Hepatocyte (in vitro differentiated cells): Measurements from ENCODE around the gene KIAA1755. TPM values are rescaled to one million over a fixed set of nuclear protein-coding genes. Genes with fewer than 3 reads are reported as not detected.

ENCODE experiments used
- DNase-seq: peaks from one replicate; pipeline ENCODE4 v3.0.0-alpha.2; 2016; ENCODE audit warnings: low spot score
- H2AFZ ChIP-seq: fragments of 200-600 bp; sonication (generic); 2 replicates; pipeline ENCODE4 v1.6.0; 2016; ENCODE audit warnings: antibody characterized with exemption, mild to moderate bottlenecking
- H3K27ac ChIP-seq: fragments of 200-600 bp; sonication (generic); 2 replicates; pipeline ENCODE4 v1.5.1; 2016; ENCODE audit warnings: mild to moderate bottlenecking
- H3K27me3 ChIP-seq: fragments of 200-600 bp; sonication (generic); 2 replicates; pipeline ENCODE4 v1.6.1; 2016
- H3K36me3 ChIP-seq: fragments of 200-600 bp; sonication (generic); replicated peaks from 2 replicates; pipeline ENCODE4 v1.5.1; 2016; ENCODE audit warnings: low read depth; ENCODE audit not compliant: insufficient read depth
- H3K4me1 ChIP-seq: fragments of 200-600 bp; sonication (generic); 2 replicates; pipeline ENCODE4 v1.5.1; 2016; ENCODE audit warnings: mild to moderate bottlenecking, moderate library complexity; ENCODE audit not compliant: insufficient read depth
- H3K4me2 ChIP-seq: fragments of 200-600 bp; sonication (generic); 2 replicates; pipeline ENCODE4 v1.6.0; 2016
- H3K4me3 ChIP-seq: fragments of 200-600 bp; sonication (generic); 2 replicates; pipeline ENCODE4 v1.5.1; 2016; ENCODE audit warnings: mild to moderate bottlenecking
- H3K79me2 ChIP-seq: fragments of 200-600 bp; sonication (generic); 2 replicates; pipeline ENCODE4 v1.6.0; 2017; ENCODE audit warnings: mild to moderate bottlenecking
- H3K9me2 ChIP-seq: fragments of 200-600 bp; sonication (generic); replicated peaks from 2 replicates; pipeline ENCODE4 v1.6.0; 2017; ENCODE audit warnings: mild to moderate bottlenecking; ENCODE audit not compliant: insufficient read depth
- H3K9me3 ChIP-seq: fragments of 200-600 bp; sonication (generic); 2 replicates; pipeline ENCODE4 v1.5.1; 2016; ENCODE audit warnings: low read depth, mild to moderate bottlenecking
- H4K20me1 ChIP-seq: fragments of 200-600 bp; sonication (generic); 2 replicates; pipeline ENCODE4 v1.6.0; 2016; ENCODE audit warnings: mild to moderate bottlenecking; ENCODE audit not compliant: insufficient read depth, poor library complexity, severe bottlenecking
- EZH2 ChIP-seq: fragments of 200-600 bp; sonication (generic); IDR thresholded peaks from 2 replicates; pipeline ENCODE4 v1.6.1; 2016; ENCODE audit warnings: antibody characterized with exemption, mild to moderate bottlenecking, borderline replicate concordance
- EZH2phosphoT487 ChIP-seq: fragments of 200-600 bp; sonication (generic); IDR thresholded peaks from one replicate; pipeline ENCODE4 v1.6.1; 2018; ENCODE audit warnings: antibody characterized with exemption, mild to moderate bottlenecking, low read depth, moderate library complexity; ENCODE audit not compliant: unreplicated experiment, severe bottlenecking
- WGBS: methylation state at CpG from one replicate; pipeline ENCODE4 v1.1.6; 2016; ENCODE audit warnings: low lambda C conversion rate; ENCODE audit errors: missing lambda C conversion rate; 5-methylcytosine and 5-hydroxymethylcytosine counted together
- polyA plus RNA-seq: library from polyadenylated mRNA; unstranded; fragments of >200 nt; fragmentation: Nextera tagmentation; extraction: Ambion mirVana; gene quantifications from 2 replicates; pipeline ENCODE4 v1.2.1, GENCODE V29; 2016
- total RNA-seq: library from RNA; depleted of rRNA; stranded (reverse); fragments of >200 nt; gene quantifications from 2 replicates; pipeline ENCODE4 v1.2.3, GENCODE V29; 2014
- TF ChIP-seq, protein P1 (sequence below): fragments of 200-600 bp; sonication (generic); IDR thresholded peaks from 2 replicates; pipeline ENCODE4 v1.5.1; 2016; ENCODE audit warnings: antibody characterized with exemption, mild to moderate bottlenecking; ENCODE audit not compliant: poor library complexity

Gene KIAA1755
- total and polyA plus RNA-seq, 2 experiments from 2014 or later = 1.6 to 3.4 TPM

- no peak for DNase-seq
- no peaks in the 10 kb centered on the region for H3K9me2 ChIP-seq
- no peaks in the 10 kb centered on the region for H3K79me2 ChIP-seq
- no peaks in the 10 kb centered on the region for H3K27me3 ChIP-seq
- no peak overlapping the region for H3K27ac ChIP-seq
- WGBS = 100% methylated on average over 2 of the region's 2 CpGs
- no peaks in the 10 kb centered on the region for H4K20me1 ChIP-seq
- H3K4me2 ChIP-seq = no peak overlapping the region
- H3K36me3 ChIP-seq = no peaks in the 10 kb centered on the region
- no peak overlapping the region for H2AFZ ChIP-seq
- no peaks in the 10 kb centered on the region for H3K9me3 ChIP-seq
- H3K4me1 ChIP-seq = no peaks in the 10 kb centered on the region
- H3K4me3 ChIP-seq = no peak overlapping the region
- TF ChIP-seq EZH2 (no peak), EZH2phosphoT487 (no peak)
- TF ChIP-seq, protein P1, sequence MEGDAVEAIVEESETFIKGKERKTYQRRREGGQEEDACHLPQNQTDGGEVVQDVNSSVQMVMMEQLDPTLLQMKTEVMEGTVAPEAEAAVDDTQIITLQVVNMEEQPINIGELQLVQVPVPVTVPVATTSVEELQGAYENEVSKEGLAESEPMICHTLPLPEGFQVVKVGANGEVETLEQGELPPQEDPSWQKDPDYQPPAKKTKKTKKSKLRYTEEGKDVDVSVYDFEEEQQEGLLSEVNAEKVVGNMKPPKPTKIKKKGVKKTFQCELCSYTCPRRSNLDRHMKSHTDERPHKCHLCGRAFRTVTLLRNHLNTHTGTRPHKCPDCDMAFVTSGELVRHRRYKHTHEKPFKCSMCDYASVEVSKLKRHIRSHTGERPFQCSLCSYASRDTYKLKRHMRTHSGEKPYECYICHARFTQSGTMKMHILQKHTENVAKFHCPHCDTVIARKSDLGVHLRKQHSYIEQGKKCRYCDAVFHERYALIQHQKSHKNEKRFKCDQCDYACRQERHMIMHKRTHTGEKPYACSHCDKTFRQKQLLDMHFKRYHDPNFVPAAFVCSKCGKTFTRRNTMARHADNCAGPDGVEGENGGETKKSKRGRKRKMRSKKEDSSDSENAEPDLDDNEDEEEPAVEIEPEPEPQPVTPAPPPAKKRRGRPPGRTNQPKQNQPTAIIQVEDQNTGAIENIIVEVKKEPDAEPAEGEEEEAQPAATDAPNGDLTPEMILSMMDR = no peak
These were observed 11.1 kb upstream of the KIAA1755 start for GRCh38 chr20:38271608-38272120.

GRCh38 chr20:38270869-38271605, 10.5 kb upstream of the KIAA1755 start:
- H3K27ac ChIP-seq = no peak overlapping the region
- DNase-seq = peak; percentile 58

DNA sequence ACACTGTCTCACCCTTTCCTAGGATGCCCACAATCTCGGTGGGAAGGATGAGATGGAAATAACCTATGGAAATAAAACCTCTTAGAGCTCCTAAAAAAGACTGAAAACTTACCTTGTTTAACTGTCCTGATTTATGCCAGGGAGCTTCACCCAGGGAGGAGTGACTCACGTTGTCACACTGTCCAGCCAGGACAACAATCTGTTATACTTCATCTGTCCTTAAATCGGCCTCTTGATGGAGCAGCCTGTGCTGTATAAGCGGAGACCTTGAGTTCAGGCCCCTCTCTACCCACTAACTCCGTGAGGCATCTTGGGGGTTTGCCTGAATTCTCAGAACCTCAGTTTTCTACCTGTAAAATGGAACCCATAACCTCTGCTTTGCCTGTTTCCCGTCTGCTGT, 9.2 kb upstream of the KIAA1755 start:
- DNase-seq = no peak
- WGBS = 86% methylated on average over 6 of the region's 6 CpGs
- no peak overlapping the region for H3K4me3 ChIP-seq
- no peaks in the 10 kb centered on the region for H3K4me1 ChIP-seq
- TF ChIP-seq EZH2phosphoT487 (no peak), EZH2 (no peak)
- H3K4me2 ChIP-seq = no peak overlapping the region
- no peak overlapping the region for H3K27ac ChIP-seq
- H3K27me3 ChIP-seq = no peaks in the 10 kb centered on the region
- H3K9me2 ChIP-seq = no peaks in the 10 kb centered on the region
- no peaks in the 10 kb centered on the region for H3K79me2 ChIP-seq
- H3K9me3 ChIP-seq = no peaks in the 10 kb centered on the region
- H3K36me3 ChIP-seq = no peaks in the 10 kb centered on the region
- H4K20me1 ChIP-seq = no peaks in the 10 kb centered on the region
- H2AFZ ChIP-seq = no peak overlapping the region

More at GRCh38 chr20:38270869-38271605, 10.5 kb upstream of the KIAA1755 start:
- Histone ChIP-seq H4K20me1 (no peaks in the 10 kb centered on the region), H3K27me3 (no peaks in the 10 kb centered on the region), H3K4me2 (no peak overlapping the region), H3K9me2 (no peaks in the 10 kb centered on the region), H3K4me3 (no peak overlapping the region), H3K36me3 (no peaks in the 10 kb centered on the region), H3K4me1 (no peaks in the 10 kb centered on the region), H3K79me2 (no peaks in the 10 kb centered on the region), H2AFZ (no peak overlapping the region), H3K9me3 (no peaks in the 10 kb centered on the region)
- TF ChIP-seq EZH2 (no peak), EZH2phosphoT487 (no peak)
- TF ChIP-seq, protein P1 = no peak
- 82% methylated on average over 10 of the region's 10 CpGs for WGBS

- Histone ChIP-seq H2AFZ (no peak overlapping the region), H3K9me3 (no peaks in the 10 kb centered on the region)
- 96% methylated on average over 3 of the region's 3 CpGs for WGBS
These were observed 8.5 kb upstream of the KIAA1755 start for GRCh38 chr20:38269040-38269439.

More at GRCh38 chr20:38269040-38269439, 8.5 kb upstream of the KIAA1755 start:
- Histone ChIP-seq H3K9me2 (no peaks in the 10 kb centered on the region), H3K36me3 (no peaks in the 10 kb centered on the region), H3K27me3 (no peaks in the 10 kb centered on the region), H3K4me2 (no peak overlapping the region), H3K4me1 (no peaks in the 10 kb centered on the region), H3K4me3 (no peak overlapping the region), H4K20me1 (no peaks in the 10 kb centered on the region), H3K27ac (no peak overlapping the region), H3K79me2 (no peaks in the 10 kb centered on the region)
- TF ChIP-seq EZH2phosphoT487 (no peak), EZH2 (no peak)
- DNase-seq = no peak
